Mesothelial cell of epicardium (in vitro differentiated cells): Measurements from ENCODE around the gene NXN. TPM values are rescaled to one million over a fixed set of nuclear protein-coding genes. Genes with fewer than 3 reads are reported as not detected.

Experiments
- DNase-seq, 2 experiments: peaks; one replicate each; pipeline ENCODE4 v3.0.0; 2021; ENCODE audit warnings: low spot score in 2 of 2; ENCODE audit not compliant: unreplicated experiment in 2 of 2
- H3K27ac Mint-ChIP-seq: 2 replicates; pipeline ENCODE4 v1.8.0; 2021; ENCODE audit warnings: mixed read lengths
- H3K27me3 Mint-ChIP-seq: 2 replicates; pipeline ENCODE4 v1.8.0; 2021; ENCODE audit warnings: low read depth, mixed read lengths
- H3K36me3 Mint-ChIP-seq: 2 replicates; pipeline ENCODE4 v1.8.0; 2021; ENCODE audit warnings: mixed read lengths
- H3K4me1 Mint-ChIP-seq: 2 replicates; pipeline ENCODE4 v1.8.0; 2021; ENCODE audit warnings: mixed read lengths
- H3K4me3 Mint-ChIP-seq: 2 replicates; pipeline ENCODE4 v1.8.0; 2021; ENCODE audit warnings: mild to moderate bottlenecking, moderate library complexity, mixed read lengths
- H3K9me3 Mint-ChIP-seq: 2 replicates; pipeline ENCODE4 v1.8.0; 2021; ENCODE audit warnings: mixed read lengths
- total RNA-seq: library from RNA; stranded (reverse); gene quantifications from 3 replicates; pipeline ENCODE4 v1.2.1, GENCODE V29; 2021
- TF ChIP-seq, protein P1 (sequence below): fragments of 200-600 bp; sonication (generic); IDR thresholded peaks from one replicate; pipeline ENCODE4 v1.5.0; 2021; ENCODE audit warnings: antibody characterized with exemption; ENCODE audit not compliant: unreplicated experiment

The NXN gene
- total RNA-seq, 1 donor from 2014 or later, result 107 TPM

DNA sequence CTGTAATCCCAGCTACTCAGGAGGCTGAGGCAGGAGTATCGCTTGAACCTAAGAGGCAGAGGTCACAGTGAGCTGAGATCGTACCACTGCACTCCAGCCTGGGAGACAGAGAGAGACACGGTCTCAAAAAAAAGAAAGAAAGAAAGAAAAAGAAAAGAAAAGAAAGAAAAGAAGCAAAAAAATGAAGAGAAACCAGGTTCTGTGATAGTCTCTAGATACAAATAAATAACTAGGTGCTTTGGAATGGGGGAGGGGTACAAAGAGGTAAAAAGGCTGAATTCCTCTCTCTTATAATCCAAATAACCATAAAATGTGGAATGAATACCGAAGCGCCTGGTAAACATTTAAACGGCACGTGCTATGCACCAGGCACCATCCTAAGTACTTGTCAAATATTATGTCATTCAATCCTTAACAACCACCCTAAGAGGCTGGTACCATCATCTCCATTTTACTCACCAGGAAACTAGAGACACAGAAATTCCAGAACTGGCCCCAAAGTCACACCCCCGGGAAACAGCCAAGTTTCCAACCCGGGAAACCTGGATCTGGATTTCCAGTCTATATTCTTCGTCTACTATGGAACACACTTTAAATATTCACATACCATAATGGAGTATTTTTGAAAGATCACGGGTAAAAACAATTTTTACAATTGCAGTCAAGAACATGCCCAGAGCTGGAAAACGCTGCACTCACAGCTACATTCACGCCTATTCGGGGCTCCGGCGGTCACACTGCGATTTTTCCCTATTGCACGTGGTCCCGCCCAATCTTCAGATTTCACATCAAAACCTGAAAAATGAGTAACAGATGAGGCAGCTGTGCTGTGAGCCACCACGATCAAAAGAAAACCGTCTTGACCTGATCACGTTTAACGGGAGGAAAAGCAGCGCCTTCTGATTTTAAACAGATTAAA is 10.5 kb downstream of the NXN start:
- H3K27ac Mint-ChIP-seq, result peak overlapping the region; percentile 94
- no peaks in the 10 kb centered on the region for H3K9me3 Mint-ChIP-seq
- H3K4me1 Mint-ChIP-seq, result peaks cover 62% of the 10 kb centered on the region
- H3K36me3 Mint-ChIP-seq, result peaks cover 8% of the 10 kb centered on the region
- TF ChIP-seq, protein P1, sequence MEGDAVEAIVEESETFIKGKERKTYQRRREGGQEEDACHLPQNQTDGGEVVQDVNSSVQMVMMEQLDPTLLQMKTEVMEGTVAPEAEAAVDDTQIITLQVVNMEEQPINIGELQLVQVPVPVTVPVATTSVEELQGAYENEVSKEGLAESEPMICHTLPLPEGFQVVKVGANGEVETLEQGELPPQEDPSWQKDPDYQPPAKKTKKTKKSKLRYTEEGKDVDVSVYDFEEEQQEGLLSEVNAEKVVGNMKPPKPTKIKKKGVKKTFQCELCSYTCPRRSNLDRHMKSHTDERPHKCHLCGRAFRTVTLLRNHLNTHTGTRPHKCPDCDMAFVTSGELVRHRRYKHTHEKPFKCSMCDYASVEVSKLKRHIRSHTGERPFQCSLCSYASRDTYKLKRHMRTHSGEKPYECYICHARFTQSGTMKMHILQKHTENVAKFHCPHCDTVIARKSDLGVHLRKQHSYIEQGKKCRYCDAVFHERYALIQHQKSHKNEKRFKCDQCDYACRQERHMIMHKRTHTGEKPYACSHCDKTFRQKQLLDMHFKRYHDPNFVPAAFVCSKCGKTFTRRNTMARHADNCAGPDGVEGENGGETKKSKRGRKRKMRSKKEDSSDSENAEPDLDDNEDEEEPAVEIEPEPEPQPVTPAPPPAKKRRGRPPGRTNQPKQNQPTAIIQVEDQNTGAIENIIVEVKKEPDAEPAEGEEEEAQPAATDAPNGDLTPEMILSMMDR, result no peak
- peak overlapping the region; percentile 56 for H3K4me3 Mint-ChIP-seq
- no peaks in the 10 kb centered on the region for H3K27me3 Mint-ChIP-seq
- DNase-seq, result no peak

DNA sequence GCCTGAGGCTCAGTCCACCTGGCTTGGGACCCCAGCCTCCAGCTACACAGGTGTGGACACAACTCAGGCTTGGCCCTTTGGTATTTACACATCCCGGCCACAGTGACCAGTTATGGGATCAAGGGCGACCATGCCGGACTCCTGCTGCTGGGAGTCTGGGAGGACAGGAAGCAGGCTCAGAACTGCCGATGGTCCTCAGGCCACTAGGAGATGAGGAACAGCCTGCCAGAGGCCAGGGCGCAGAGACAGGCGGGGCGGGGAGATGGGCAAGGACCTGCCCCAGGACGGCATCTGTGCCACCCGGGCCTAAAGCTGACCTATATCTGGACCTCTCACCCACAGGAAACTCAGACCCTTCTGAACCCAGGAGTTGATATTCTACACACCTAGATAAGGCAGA is 12.5 kb downstream of the NXN start:
- Mint-ChIP-seq H3K9me3 (no peaks in the 10 kb centered on the region), H3K27ac (peak overlapping the region; percentile 19), H3K4me1 (peaks cover 66% of the 10 kb centered on the region), H3K4me3 (no peak overlapping the region), H3K36me3 (peaks cover 8% of the 10 kb centered on the region), H3K27me3 (no peaks in the 10 kb centered on the region)
- TF ChIP-seq, protein P1, result no peak
- no peak for DNase-seq

DNA sequence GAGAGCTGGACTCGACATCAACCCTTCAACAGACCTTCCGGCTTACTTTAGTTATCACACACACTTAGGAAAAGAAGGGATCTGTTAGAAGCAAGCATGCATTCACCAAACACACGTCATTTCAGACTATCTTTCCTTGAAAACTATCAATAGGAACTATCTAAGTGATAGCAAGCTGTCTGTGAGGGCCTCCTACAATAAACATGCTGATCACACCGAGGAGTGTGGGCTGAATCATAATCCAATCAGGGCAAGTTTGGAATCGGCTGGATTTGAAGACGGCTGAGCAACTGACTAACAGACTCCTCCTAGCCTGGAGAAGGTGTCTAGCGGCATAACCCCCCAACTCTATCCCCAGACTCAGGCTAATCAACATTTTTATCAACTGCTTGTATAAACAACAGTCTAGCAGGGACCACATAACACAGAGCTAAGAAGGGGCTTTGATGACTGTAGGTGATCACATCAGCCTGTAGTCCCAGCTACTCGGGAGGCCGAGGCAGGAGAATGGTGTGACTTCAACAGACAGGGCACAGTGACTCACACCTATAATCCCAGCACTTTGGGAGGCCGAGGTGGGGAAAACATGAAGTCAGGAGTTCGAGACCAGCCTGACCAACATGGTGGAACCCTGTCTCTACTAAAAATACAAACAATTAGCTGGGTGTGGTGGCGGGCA is 14.1 kb downstream of the NXN start:
- no peak overlapping the region for H3K4me3 Mint-ChIP-seq
- TF ChIP-seq, protein P1, result no peak
- H3K27ac Mint-ChIP-seq, result peak overlapping the region; percentile 75
- H3K36me3 Mint-ChIP-seq, result peaks cover 8% of the 10 kb centered on the region
- DNase-seq, result no peak
- no peaks in the 10 kb centered on the region for H3K9me3 Mint-ChIP-seq
- H3K4me1 Mint-ChIP-seq, result peaks cover 70% of the 10 kb centered on the region
- H3K27me3 Mint-ChIP-seq, result no peaks in the 10 kb centered on the region

DNA sequence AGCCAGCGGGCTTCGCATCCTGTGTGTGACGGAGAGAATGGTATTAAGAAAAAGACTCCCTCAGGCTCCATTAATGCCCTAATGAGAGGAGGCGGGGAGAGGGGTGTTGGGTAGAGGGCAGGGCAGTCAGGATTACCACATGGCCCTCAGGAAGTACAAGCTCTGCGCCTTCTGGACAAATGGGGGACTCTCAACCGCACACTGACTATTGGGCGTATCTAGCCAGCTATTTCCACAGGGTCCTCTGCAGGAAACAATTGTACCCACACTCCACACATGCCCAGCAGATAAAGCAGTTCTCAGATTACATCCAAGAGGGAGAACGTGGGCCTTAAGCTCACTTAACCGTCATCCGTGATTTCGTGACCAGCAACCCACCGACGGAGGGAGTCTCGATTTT is 14.7 kb downstream of the NXN start:
- peaks cover 64% of the 10 kb centered on the region for H3K4me1 Mint-ChIP-seq
- no peak overlapping the region for H3K4me3 Mint-ChIP-seq

DNA sequence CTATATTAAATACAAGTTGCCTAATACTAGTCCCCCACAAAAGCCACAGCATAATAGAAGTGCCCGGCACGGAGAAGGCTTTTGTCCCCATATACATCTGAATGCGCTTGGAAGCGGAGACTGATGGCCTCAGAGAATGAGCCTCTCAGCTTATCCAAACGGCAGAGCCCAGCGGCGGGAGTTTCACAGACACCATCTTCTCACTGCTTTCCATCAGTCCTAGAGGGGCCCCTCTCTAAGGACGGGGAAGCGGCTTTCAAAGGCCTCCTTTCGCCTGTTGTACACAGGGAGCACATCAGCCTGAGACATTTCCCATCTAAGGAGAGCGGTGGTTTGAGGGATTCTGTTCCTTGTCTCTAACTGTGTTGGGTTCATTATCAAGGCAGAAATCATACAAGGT is 16.9 kb downstream of the NXN start:
- Mint-ChIP-seq H3K27me3 (no peaks in the 10 kb centered on the region), H3K4me1 (peaks cover 51% of the 10 kb centered on the region), H3K36me3 (peaks cover 3% of the 10 kb centered on the region), H3K9me3 (no peaks in the 10 kb centered on the region), H3K4me3 (no peak overlapping the region), H3K27ac (peak overlapping the region; percentile 72)
- TF ChIP-seq, protein P1, result no peak
- no peak for DNase-seq

More for the DNA sequence above, 14.7 kb downstream of the NXN start:
- peaks cover 8% of the 10 kb centered on the region for H3K36me3 Mint-ChIP-seq
- no peaks in the 10 kb centered on the region for H3K9me3 Mint-ChIP-seq
- H3K27me3 Mint-ChIP-seq, result no peaks in the 10 kb centered on the region
- peak overlapping the region; percentile 75 for H3K27ac Mint-ChIP-seq
- TF ChIP-seq, protein P1, result no peak
- DNase-seq, result no peak
